Measurements from ENCODE around the gene GCAT. TPM values are rescaled to one million over a fixed set of nuclear protein-coding genes. Genes with fewer than 3 reads are reported as not detected.

GCAT gene
- total RNA-seq, 2 donors from 2014 or later, result 3.9 to 42.5 TPM

DNA sequence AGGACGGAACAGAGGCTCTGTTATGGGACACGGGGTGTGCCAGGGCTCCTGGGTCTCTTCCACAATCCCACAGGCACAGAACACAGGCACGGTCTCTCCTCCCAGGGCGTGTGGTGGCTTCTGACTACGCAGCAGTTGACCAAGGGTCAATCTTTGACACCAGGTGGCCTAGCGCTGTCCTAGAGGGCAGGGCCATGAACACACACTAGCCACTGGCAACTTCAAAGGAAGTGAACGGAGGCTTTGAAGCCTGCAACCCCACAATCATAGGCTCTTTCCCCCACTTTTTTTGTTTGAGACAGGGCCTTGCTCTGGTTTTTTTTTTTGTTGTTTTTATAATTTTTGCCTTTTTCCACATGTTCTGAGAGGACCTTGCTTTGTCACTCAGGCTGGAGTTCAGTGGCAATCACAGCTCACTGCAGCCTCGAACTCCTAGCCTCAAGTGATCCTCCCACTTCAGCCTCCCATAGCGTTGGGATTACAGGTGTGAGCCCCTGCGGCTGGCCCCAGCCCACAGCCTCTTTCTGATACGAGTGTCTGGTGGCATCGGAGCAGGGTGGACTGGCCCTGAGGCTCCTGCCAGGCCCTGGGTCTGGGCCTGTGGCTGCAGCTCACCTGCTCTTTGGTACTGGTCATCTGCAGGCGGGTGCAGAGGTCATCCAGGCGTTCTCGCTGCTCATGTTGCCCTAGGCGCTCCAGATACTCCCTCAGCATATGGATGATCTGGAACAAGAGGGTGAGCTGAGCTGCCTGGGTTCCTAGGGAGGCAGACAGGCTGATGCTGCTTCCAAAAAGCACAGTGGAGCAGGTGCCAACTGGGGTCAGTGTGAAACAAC is 24.5 kb downstream of the GCAT start:
- no peak for DNase-seq (ENCODE audit: low spot score)
- no peak overlapping the region for H3K27ac ChIP-seq
- peaks cover 0 to 4% of the 10 kb centered on the region in 2 donors for H3K4me1 ChIP-seq (ENCODE audit: control insufficient read depth in 1 of 2, low read depth in 2 of 2)
- no peak for ATAC-seq (ENCODE audit: insufficient number of reproducible peaks, low FRiP score, low read depth)
- H3K4me3 ChIP-seq, result no peak overlapping the region
- peaks cover 44% of the 10 kb centered on the region for H3K36me3 ChIP-seq
- H3K9me3 ChIP-seq, result no peaks in the 10 kb centered on the region
- no peak for TF ChIP-seq CTCF (IDR thresholded peaks at IDR 0.05)
- H3K27me3 ChIP-seq (replicated peaks; ENCODE audit: insufficient read depth), result no peaks in the 10 kb centered on the region

GRCh38 chr22:37842015-37842793 is 34.5 kb downstream of the GCAT start:
- no peak for ATAC-seq (ENCODE audit: insufficient number of reproducible peaks, low FRiP score, low read depth)
- Histone ChIP-seq H3K27ac (no peak overlapping the region), H3K36me3 (peaks cover 10% of the 10 kb centered on the region)

GRCh38 chr22:37843741-37844089 is 36.0 kb downstream of the GCAT start:
- peaks cover 6 to 23% of the 10 kb centered on the region in 2 donors for H3K4me1 ChIP-seq (ENCODE audit: control insufficient read depth in 1 of 2, low read depth in 2 of 2)
- H3K36me3 ChIP-seq, result peaks cover 6% of the 10 kb centered on the region
- no peaks in the 10 kb centered on the region for H3K9me3 ChIP-seq
- TF ChIP-seq CTCF (IDR thresholded peaks at IDR 0.05), result no peak
- no peaks in the 10 kb centered on the region for H3K27me3 ChIP-seq (replicated peaks; ENCODE audit: insufficient read depth)
- DNase-seq (ENCODE audit: low spot score), result no peak
- peak overlapping the region; percentile 71 to 80 for H3K27ac ChIP-seq
- peak overlapping the region; percentile 79 for H3K4me3 ChIP-seq
- peak; percentile 7 for ATAC-seq (ENCODE audit: insufficient number of reproducible peaks, low FRiP score, low read depth)

More at GRCh38 chr22:37842015-37842793, 34.5 kb downstream of the GCAT start:
- Histone ChIP-seq H3K4me3 (no peak overlapping the region), H3K27me3 (replicated peaks; ENCODE audit: insufficient read depth) (no peaks in the 10 kb centered on the region), H3K9me3 (no peaks in the 10 kb centered on the region), H3K4me1 (ENCODE audit: control insufficient read depth in 1 of 2, low read depth in 2 of 2) (peaks cover 6 to 17% of the 10 kb centered on the region in 2 donors)
- DNase-seq (ENCODE audit: low spot score), result no peak
- no peak for TF ChIP-seq CTCF (IDR thresholded peaks at IDR 0.05)

GRCh38 chr22:37844904-37845329 is 37.2 kb downstream of the GCAT start:
- peak overlapping the region; percentile 40 to 71 for H3K27ac ChIP-seq
- H3K4me1 ChIP-seq (ENCODE audit: control insufficient read depth in 1 of 2, low read depth in 2 of 2), result peaks cover 8 to 28% of the 10 kb centered on the region in 2 donors
- DNase-seq (ENCODE audit: low spot score), result no peak
- peak overlapping the region; percentile 79 for H3K4me3 ChIP-seq
- H3K36me3 ChIP-seq, result peaks cover 1% of the 10 kb centered on the region
- no peak for ATAC-seq (ENCODE audit: insufficient number of reproducible peaks, low FRiP score, low read depth)
- H3K27me3 ChIP-seq (replicated peaks; ENCODE audit: insufficient read depth), result no peaks in the 10 kb centered on the region
- no peaks in the 10 kb centered on the region for H3K9me3 ChIP-seq
- no peak for TF ChIP-seq CTCF (IDR thresholded peaks at IDR 0.05)

GRCh38 chr22:37846433-37846832 is 38.7 kb downstream of the GCAT start:
- DNase-seq (ENCODE audit: low spot score), result no peak
- Histone ChIP-seq H3K27ac (no peak overlapping the region), H3K4me1 (ENCODE audit: control insufficient read depth in 1 of 2, low read depth in 2 of 2) (peaks cover 18 to 43% of the 10 kb centered on the region in 2 donors), H3K4me3 (no peak overlapping the region), H3K27me3 (replicated peaks; ENCODE audit: insufficient read depth) (no peaks in the 10 kb centered on the region), H3K9me3 (no peaks in the 10 kb centered on the region), H3K36me3 (no peaks in the 10 kb centered on the region)
- ATAC-seq (ENCODE audit: insufficient number of reproducible peaks, low FRiP score, low read depth), result no peak
- TF ChIP-seq CTCF (IDR thresholded peaks at IDR 0.05), result no peak

All from thoracic aorta (tissue), 2 donors.